ENCODE data around the gene TNFRSF14.

Gene TNFRSF14

DNA sequence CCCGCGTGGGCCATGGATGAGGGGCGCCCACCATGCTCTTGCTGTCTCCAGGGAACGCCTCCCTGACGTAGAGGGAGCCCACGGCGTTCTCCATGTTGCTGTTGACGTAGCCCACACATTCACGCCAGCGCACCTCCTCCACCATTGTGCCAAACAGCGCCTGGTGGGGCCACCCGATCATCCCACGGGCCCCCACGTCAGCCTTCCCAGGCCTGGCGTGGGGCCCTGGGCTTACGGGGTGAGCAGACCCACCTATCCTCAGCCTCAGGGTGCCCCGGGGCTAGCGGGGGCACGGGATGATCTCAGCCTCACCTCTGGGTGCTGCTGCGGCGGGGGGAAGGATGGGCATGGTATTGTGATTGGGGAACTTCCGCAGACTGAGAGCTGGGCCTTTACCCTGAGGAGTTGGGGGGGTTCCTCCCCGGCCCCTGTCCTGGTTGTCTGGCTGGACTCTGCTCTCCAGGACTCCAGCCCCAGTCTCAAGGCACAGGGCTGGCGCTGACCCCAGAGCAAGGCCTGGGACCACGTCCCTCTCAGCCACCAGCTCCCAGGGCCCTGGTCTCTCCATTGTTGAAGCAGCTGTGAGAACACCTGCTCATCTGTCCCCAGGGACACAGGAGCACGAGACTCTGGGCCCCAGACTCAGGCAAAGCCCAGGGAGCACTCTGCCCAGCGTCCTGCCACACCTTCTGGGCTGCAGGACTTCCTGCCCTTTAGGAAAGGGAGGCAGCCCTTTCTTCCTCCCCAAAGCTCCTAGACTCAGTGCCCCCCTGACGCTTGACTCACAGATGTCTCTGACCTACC lies 40.6 kb downstream of the TNFRSF14 start:
- no peak overlapping the region for H3K4me2 ChIP-seq (ENCODE audit: insufficient read depth, low read length, poor library complexity, severe bottlenecking)
- H2BK5ac ChIP-seq (ENCODE audit: low read length): peak overlapping the region; percentile 39
- H3K4me1 ChIP-seq (ENCODE audit: control insufficient read depth in 2 of 2, insufficient read depth in 1 of 2, low read depth in 1 of 2, low read length in 2 of 2): no peaks in the 10 kb centered on the region
- peak overlapping the region; percentile 41 for H2BK12ac ChIP-seq (ENCODE audit: low read length)
- H3K23ac ChIP-seq (ENCODE audit: low read depth, low read length, poor library complexity): peak overlapping the region; percentile 80
- H3K79me1 ChIP-seq (ENCODE audit: low read depth, low read length): no peaks in the 10 kb centered on the region
- no peak overlapping the region for H3K27ac ChIP-seq (replicated peaks; ENCODE audit: low read length)
- H3K36me3 ChIP-seq (replicated peaks in 1 of 2; ENCODE audit: control insufficient read depth in 2 of 2, insufficient read depth in 2 of 2, low read length in 2 of 2): no peaks in the 10 kb centered on the region
- peak overlapping the region; percentile 71 for H3K18ac ChIP-seq (ENCODE audit: low read length)
- peaks cover 0 to 3% of the 10 kb centered on the region in 2 donors for H3K9me3 ChIP-seq (replicated peaks in 1 of 2; ENCODE audit: control insufficient read depth in 2 of 2, insufficient read depth in 1 of 2, low read depth in 1 of 2, low read length in 2 of 2)
- H2AK5ac ChIP-seq (ENCODE audit: low read depth, low read length): peak overlapping the region; percentile 75
- H4K91ac ChIP-seq (ENCODE audit: low read depth, low read length, poor library complexity): no peak overlapping the region
- no peak overlapping the region for H3K4me3 ChIP-seq (ENCODE audit: low read length in 2 of 2)
- H2BK15ac ChIP-seq (ENCODE audit: low read length): peak overlapping the region; percentile 26
- DNase-seq (ENCODE audit: low spot score): no peak
- no peak overlapping the region for H3K9ac ChIP-seq (ENCODE audit: low read depth, low read length, poor library complexity)
- H2AFZ ChIP-seq (ENCODE audit: low read length): no peak overlapping the region
- H3K27me3 ChIP-seq (ENCODE audit: control insufficient read depth in 3 of 3, insufficient read depth in 3 of 3, low read depth in 1 of 3, low read length in 3 of 3): peaks cover 0 to 31% (median 0%) of the 10 kb centered on the region in 3 experiments
- peak overlapping the region; percentile 31 for H2BK120ac ChIP-seq (ENCODE audit: low read depth, low read length)
- H3K4ac ChIP-seq (ENCODE audit: low read length): no peak overlapping the region
- no CpG with 5 or more reads among the region's 28 CpGs for WGBS, 2 donors (ENCODE audit: extremely low coverage in 2 of 2, insufficient read length in 2 of 2, insufficient replicate concordance in 1 of 2)
- H3K14ac ChIP-seq (ENCODE audit: low read length): peak overlapping the region; percentile 38
- no peak overlapping the region for H4K8ac ChIP-seq (ENCODE audit: low read depth, low read length)

DNA sequence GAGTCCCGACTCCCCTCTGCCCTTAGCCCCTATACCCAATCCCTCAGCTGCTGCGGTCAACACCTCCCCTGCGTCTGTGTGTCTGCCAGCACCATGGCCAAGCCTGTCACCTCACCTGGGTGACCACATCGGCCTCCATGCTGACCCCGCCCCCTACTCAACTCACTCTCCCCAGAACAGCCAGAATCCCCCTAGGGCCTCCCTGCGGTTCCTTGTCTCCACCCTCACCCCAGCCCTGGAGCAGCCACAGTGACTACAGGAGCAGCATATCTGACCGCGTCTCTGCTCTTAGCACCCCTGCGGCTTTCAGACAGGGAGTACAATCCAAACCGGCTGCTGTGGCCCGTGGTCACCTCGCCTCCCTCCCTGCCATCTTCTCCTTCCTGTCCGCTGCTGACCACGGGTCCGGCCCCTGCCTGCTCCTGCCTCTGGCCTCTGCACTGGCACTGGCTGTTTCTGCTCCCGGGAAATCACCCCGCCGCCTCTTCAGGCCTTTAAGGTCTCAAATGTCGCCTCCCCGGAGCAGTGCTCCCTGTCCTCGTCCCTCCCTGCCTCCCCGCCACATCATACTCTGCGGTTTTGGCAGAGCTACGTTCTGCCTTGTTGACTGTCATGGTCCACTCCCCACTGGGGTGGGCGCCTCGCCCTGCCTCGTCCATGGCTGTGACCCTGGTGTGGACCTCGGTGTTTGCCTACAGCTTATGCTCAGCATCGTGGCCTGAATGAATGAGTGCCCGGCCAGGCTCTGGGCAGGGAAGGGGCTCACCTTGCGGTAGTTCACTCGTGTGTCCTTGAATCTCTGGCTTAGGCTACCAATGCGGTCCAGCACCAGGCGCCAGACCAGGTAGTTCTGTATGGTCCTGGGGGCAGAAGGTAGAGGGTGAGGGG lies 41.5 kb downstream of the TNFRSF14 start:
- Histone ChIP-seq H3K27me3 (ENCODE audit: control insufficient read depth in 3 of 3, insufficient read depth in 3 of 3, low read depth in 1 of 3, low read length in 3 of 3) (peaks cover 0 to 40% (median 2%) of the 10 kb centered on the region in 3 experiments), H3K79me1 (ENCODE audit: low read depth, low read length) (no peaks in the 10 kb centered on the region), H3K9ac (ENCODE audit: low read depth, low read length, poor library complexity) (no peak overlapping the region), H3K4me1 (ENCODE audit: control insufficient read depth in 2 of 2, insufficient read depth in 1 of 2, low read depth in 1 of 2, low read length in 2 of 2) (no peaks in the 10 kb centered on the region), H4K91ac (ENCODE audit: low read depth, low read length, poor library complexity) (no peak overlapping the region), H4K8ac (ENCODE audit: low read depth, low read length) (no peak overlapping the region), H3K4me3 (ENCODE audit: low read length in 2 of 2) (peak overlapping the region in 1 of 2 donors; percentile 10), H2BK120ac (ENCODE audit: low read depth, low read length) (no peak overlapping the region), H3K36me3 (replicated peaks in 1 of 2; ENCODE audit: control insufficient read depth in 2 of 2, insufficient read depth in 2 of 2, low read length in 2 of 2) (no peaks in the 10 kb centered on the region), H2AFZ (ENCODE audit: low read length) (peak overlapping the region; percentile 49), H2BK15ac (ENCODE audit: low read length) (peak overlapping the region; percentile 55), H2BK12ac (ENCODE audit: low read length) (no peak overlapping the region), H3K4me2 (ENCODE audit: insufficient read depth, low read length, poor library complexity, severe bottlenecking) (no peak overlapping the region), H2AK5ac (ENCODE audit: low read depth, low read length) (no peak overlapping the region), H3K14ac (ENCODE audit: low read length) (peak overlapping the region; percentile 23), H3K23ac (ENCODE audit: low read depth, low read length, poor library complexity) (no peak overlapping the region), H3K4ac (ENCODE audit: low read length) (no peak overlapping the region), H3K18ac (ENCODE audit: low read length) (peak overlapping the region; percentile 5), H2BK5ac (ENCODE audit: low read length) (no peak overlapping the region), H3K27ac (replicated peaks; ENCODE audit: low read length) (no peak overlapping the region), H3K9me3 (replicated peaks in 1 of 2; ENCODE audit: control insufficient read depth in 2 of 2, insufficient read depth in 1 of 2, low read depth in 1 of 2, low read length in 2 of 2) (no peaks in the 10 kb centered on the region)
- WGBS, 2 donors (ENCODE audit: extremely low coverage in 2 of 2, insufficient read length in 2 of 2, insufficient replicate concordance in 1 of 2): no CpG with 5 or more reads among the region's 34 CpGs
- DNase-seq (ENCODE audit: low spot score): no peak

DNA sequence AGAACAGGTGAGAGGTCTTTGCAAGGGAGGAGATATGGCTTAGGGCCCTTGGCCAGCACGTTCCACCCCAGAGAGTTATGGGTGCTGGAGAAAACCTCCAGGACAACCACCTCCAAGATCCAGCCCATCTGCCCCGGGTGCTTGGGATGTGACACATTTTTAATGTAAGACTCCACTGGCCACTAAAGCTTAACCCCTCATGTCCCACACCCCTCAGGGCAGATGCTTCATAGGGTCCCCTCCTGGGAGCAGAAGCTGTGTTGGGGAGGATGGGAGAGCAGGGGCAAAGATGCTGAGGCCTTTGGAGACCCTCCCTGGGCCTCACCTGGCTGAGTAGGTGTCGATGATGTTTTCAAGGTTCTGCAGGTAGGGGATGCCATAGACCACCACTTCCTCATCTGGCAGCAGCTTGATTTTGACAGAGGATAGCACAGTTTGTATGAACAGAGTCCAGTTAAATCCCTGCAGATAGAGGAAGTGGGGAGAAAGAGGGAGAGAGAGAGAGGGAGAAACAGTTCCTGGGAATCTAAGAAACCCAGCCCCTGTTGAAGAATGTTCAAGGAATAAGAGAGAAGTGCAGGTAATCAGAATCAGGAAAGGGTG lies 42.3 kb downstream of the TNFRSF14 start:
- H3K4me2 ChIP-seq (ENCODE audit: insufficient read depth, low read length, poor library complexity, severe bottlenecking): no peak overlapping the region
- no peak overlapping the region for H3K9ac ChIP-seq (ENCODE audit: low read depth, low read length, poor library complexity)
- H2BK5ac ChIP-seq (ENCODE audit: low read length): no peak overlapping the region
- H3K4me3 ChIP-seq (ENCODE audit: low read length in 2 of 2): no peak overlapping the region
- H2BK15ac ChIP-seq (ENCODE audit: low read length): no peak overlapping the region
- no peak overlapping the region for H2AFZ ChIP-seq (ENCODE audit: low read length)
- H2BK120ac ChIP-seq (ENCODE audit: low read depth, low read length): no peak overlapping the region
- H2BK12ac ChIP-seq (ENCODE audit: low read length): no peak overlapping the region
- no peak for DNase-seq (ENCODE audit: low spot score)
- H3K14ac ChIP-seq (ENCODE audit: low read length): no peak overlapping the region
- H3K27me3 ChIP-seq (ENCODE audit: control insufficient read depth in 3 of 3, insufficient read depth in 3 of 3, low read depth in 1 of 3, low read length in 3 of 3): peaks cover 0 to 44% (median 2%) of the 10 kb centered on the region in 3 experiments
- WGBS, 2 donors (ENCODE audit: extremely low coverage in 2 of 2, insufficient read length in 2 of 2, insufficient replicate concordance in 1 of 2): no CpG with 5 or more reads among the region's 3 CpGs
- no peak overlapping the region for H3K27ac ChIP-seq (replicated peaks; ENCODE audit: low read length)
- no peak overlapping the region for H2AK5ac ChIP-seq (ENCODE audit: low read depth, low read length)
- no peak overlapping the region for H4K8ac ChIP-seq (ENCODE audit: low read depth, low read length)
- no peaks in the 10 kb centered on the region for H3K36me3 ChIP-seq (replicated peaks in 1 of 2; ENCODE audit: control insufficient read depth in 2 of 2, insufficient read depth in 2 of 2, low read length in 2 of 2)
- no peak overlapping the region for H3K18ac ChIP-seq (ENCODE audit: low read length)
- no peaks in the 10 kb centered on the region for H3K9me3 ChIP-seq (replicated peaks in 1 of 2; ENCODE audit: control insufficient read depth in 2 of 2, insufficient read depth in 1 of 2, low read depth in 1 of 2, low read length in 2 of 2)
- no peak overlapping the region for H3K23ac ChIP-seq (ENCODE audit: low read depth, low read length, poor library complexity)
- no peak overlapping the region for H3K4ac ChIP-seq (ENCODE audit: low read length)
- no peak overlapping the region for H4K91ac ChIP-seq (ENCODE audit: low read depth, low read length, poor library complexity)
- H3K4me1 ChIP-seq (ENCODE audit: control insufficient read depth in 2 of 2, insufficient read depth in 1 of 2, low read depth in 1 of 2, low read length in 2 of 2): no peaks in the 10 kb centered on the region
- no peaks in the 10 kb centered on the region for H3K79me1 ChIP-seq (ENCODE audit: low read depth, low read length)

Data from neuronal stem cell (in vitro differentiated cells).